Prostate gland (tissue), 2 donors: ENCODE data around the gene OR1S2. TPM values are rescaled to one million over a fixed set of nuclear protein-coding genes. Genes with fewer than 3 reads are reported as not detected.

Experiments
- DNase-seq: peaks from one replicate; pipeline ENCODE4 v3.0.0-alpha.2; 2019; ENCODE audit warnings: low spot score
- H3K27ac ChIP-seq, 2 donors: fragments of 200-600 bp; sonication (generic); 2 replicates each; pipeline ENCODE4 v1.5.1; 2017 to 2019
- H3K27me3 ChIP-seq: fragments of 200-600 bp; sonication (generic); replicated peaks from 2 replicates; pipeline ENCODE4 v1.5.1; 2019; ENCODE audit not compliant: insufficient read depth
- H3K36me3 ChIP-seq, 2 donors: fragments of 200-600 bp; sonication (generic); 1 replicate in 1 of 2; 2 replicates in 1 of 2; pipeline versions ENCODE4 v1.5.1 to v1.8.1; 2017 to 2019
- H3K4me1 ChIP-seq: fragments of 200-600 bp; sonication (generic); replicated peaks from 2 replicates; pipeline ENCODE4 v1.5.1; 2019
- H3K4me3 ChIP-seq, 2 donors: fragments of 200-600 bp; sonication (generic); 2 replicates each; pipeline ENCODE4 v1.5.1; 2017 to 2019
- H3K9me3 ChIP-seq: fragments of 200-600 bp; sonication (generic); 2 replicates; pipeline ENCODE4 v1.5.1; 2017
- POLR2A ChIP-seq: fragments of 450-650 bp; IDR thresholded peaks from one replicate; pipeline ENCODE4 v1.6.1; 2016; ENCODE audit warnings: antibody characterized with exemption, mild to moderate bottlenecking
- POLR2AphosphoS5 ChIP-seq: sonication (generic); formaldehyde crosslinking; IDR thresholded peaks from one replicate; pipeline ENCODE4 v1.6.1; 2017; ENCODE audit warnings: antibody characterized with exemption
- WGBS: methylation state at CpG from one replicate; pipeline ENCODE4 v1.1.5; 2018; 5-methylcytosine and 5-hydroxymethylcytosine counted together
- intact Hi-C: fragments of 100-400 bp; cut with DNase I; formaldehyde crosslinking; loops from one replicate; pipeline ENCODE4 v1.14.2; 2022
- total RNA-seq, 2 donors: library from RNA; depleted of rRNA; stranded (reverse); fragments of >200 nt; gene quantifications; one replicate each; pipeline ENCODE4 v1.1.0, GENCODE V29; 2016
- TF ChIP-seq, protein P1 (sequence below), 4 experiments: fragments of 200-600 bp in 2 of 4; fragments of 450-650 bp in 2 of 4; sonication (generic) in 2 of 4; IDR thresholded peaks; 1 replicate in 3 of 4; 2 replicates in 1 of 4; pipeline ENCODE4 v1.5.1; 2016 to 2019; ENCODE audit warnings: antibody characterized with exemption in 4 of 4, mild to moderate bottlenecking in 2 of 4, moderate library complexity in 2 of 4

OR1S2 gene
- total RNA-seq, 2 donors from 2014 or later, result not detected

DNA sequence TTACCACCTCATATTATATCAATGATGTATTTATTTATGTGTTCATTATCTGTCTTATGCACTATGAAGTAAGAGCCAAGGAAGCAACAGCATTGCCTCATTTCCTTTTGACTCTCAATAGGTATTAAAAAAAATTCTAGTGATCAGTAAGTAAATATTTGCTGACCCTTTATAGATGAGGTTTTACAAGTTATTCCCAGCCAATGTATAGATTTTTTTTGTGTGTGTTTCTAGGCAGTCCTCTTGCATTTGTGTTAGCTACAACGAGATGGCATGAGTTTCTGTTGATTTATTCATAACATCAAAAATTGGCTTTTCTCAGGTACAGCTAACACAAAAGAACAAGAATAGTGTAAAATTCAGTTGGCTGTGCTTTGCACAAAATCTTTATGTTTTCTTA is 4.7 kb downstream of the OR1S2 start:
- TF ChIP-seq POLR2A (no peak), POLR2AphosphoS5 (no peak)
- TF ChIP-seq, protein P1, sequence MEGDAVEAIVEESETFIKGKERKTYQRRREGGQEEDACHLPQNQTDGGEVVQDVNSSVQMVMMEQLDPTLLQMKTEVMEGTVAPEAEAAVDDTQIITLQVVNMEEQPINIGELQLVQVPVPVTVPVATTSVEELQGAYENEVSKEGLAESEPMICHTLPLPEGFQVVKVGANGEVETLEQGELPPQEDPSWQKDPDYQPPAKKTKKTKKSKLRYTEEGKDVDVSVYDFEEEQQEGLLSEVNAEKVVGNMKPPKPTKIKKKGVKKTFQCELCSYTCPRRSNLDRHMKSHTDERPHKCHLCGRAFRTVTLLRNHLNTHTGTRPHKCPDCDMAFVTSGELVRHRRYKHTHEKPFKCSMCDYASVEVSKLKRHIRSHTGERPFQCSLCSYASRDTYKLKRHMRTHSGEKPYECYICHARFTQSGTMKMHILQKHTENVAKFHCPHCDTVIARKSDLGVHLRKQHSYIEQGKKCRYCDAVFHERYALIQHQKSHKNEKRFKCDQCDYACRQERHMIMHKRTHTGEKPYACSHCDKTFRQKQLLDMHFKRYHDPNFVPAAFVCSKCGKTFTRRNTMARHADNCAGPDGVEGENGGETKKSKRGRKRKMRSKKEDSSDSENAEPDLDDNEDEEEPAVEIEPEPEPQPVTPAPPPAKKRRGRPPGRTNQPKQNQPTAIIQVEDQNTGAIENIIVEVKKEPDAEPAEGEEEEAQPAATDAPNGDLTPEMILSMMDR (IDR thresholded peaks at IDR 0.05), result no peak
- H3K4me1 ChIP-seq, result no peaks in the 10 kb centered on the region
- 43% methylated on average over 1 of the region's 1 CpG for WGBS
- no peak overlapping the region for H3K27ac ChIP-seq
- intact Hi-C loops, result no loop called here
- H3K27me3 ChIP-seq, result no peaks in the 10 kb centered on the region
- no peaks in the 10 kb centered on the region for H3K36me3 ChIP-seq
- H3K9me3 ChIP-seq, result no peaks in the 10 kb centered on the region
- DNase-seq, result no peak
- no peak overlapping the region for H3K4me3 ChIP-seq

DNA sequence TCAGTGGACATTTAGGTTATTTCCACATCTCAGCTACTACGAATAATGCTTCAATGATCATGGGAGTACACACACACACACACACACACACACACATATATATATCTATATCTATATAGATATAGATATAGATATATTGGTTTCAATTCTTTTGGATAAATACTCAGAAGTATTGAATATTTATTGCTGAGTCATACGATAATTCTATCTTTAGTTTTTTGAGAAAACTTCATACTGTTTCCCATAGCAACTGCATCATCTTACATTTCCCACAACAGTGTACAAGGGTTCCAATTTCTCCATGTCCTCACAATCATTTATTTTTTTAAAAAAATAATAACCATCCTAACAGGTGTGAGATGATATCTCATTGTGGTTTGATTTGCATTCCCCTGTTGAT is 8.0 kb downstream of the OR1S2 start:
- Histone ChIP-seq H3K36me3 (no peaks in the 10 kb centered on the region), H3K27me3 (no peaks in the 10 kb centered on the region), H3K9me3 (no peaks in the 10 kb centered on the region), H3K4me3 (no peak overlapping the region), H3K4me1 (no peaks in the 10 kb centered on the region), H3K27ac (no peak overlapping the region)
- 95% methylated on average over 2 of the region's 2 CpGs for WGBS
- intact Hi-C loops, result no loop called here
- TF ChIP-seq POLR2AphosphoS5 (no peak), POLR2A (no peak)
- TF ChIP-seq, protein P1 (IDR thresholded peaks at IDR 0.05), result no peak
- no peak for DNase-seq

DNA sequence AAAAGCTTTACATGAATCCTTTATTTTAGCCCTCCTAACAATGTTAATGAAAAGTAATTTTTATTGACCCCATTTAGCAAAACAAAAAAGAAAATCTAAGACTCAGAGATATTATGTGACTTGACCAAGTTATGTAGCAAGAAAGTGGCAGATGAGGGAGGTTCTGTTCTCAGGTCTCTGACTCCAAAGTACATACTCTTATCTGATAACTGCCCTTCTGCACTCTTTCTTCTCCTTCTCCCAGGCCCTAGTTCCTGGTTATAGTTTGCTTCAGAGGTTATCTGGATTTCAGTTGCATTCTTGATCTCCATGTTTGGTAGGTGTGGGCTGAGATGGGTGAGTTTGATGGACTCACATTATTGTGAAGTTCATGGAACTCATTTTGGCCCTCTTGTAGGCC is 10.6 kb downstream of the OR1S2 start:
- H3K27ac ChIP-seq, result no peak overlapping the region
- intact Hi-C loops, result no loop called here
- no peak for TF ChIP-seq POLR2A
- TF ChIP-seq, protein P1 (IDR thresholded peaks at IDR 0.05), result no peak
- H3K4me1 ChIP-seq, result no peaks in the 10 kb centered on the region
- no peak for DNase-seq
- no peaks in the 10 kb centered on the region for H3K36me3 ChIP-seq
- no peak overlapping the region for H3K4me3 ChIP-seq
- H3K27me3 ChIP-seq, result no peaks in the 10 kb centered on the region
- H3K9me3 ChIP-seq, result no peaks in the 10 kb centered on the region

DNA sequence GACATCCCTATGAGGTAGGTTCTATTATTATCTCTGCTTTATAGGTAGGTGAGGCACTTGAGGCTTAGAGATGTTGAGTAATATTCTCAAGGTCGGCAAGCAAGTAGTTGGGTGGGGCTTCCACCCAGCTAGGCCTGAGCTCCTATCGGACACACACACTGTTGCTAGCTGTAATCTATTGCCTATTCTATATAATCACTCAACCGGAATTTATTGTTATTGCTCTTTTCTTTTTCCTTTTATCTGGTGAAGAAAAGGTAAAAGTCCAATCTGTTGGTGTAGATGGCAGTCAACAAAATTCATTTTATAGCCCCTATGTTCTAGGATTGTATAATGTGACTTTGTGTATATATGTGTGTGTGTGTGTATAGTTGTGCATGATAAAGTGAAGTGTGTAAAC is 11.7 kb downstream of the OR1S2 start:
- 33% methylated on average over 3 of the region's 3 CpGs for WGBS
- Histone ChIP-seq H3K36me3 (no peaks in the 10 kb centered on the region), H3K4me1 (no peaks in the 10 kb centered on the region), H3K27ac (no peak overlapping the region), H3K27me3 (no peaks in the 10 kb centered on the region), H3K4me3 (no peak overlapping the region), H3K9me3 (no peaks in the 10 kb centered on the region)
- DNase-seq, result no peak
- intact Hi-C loops, result no loop called here
- TF ChIP-seq, protein P1 (IDR thresholded peaks at IDR 0.05), result no peak
- TF ChIP-seq POLR2A (no peak), POLR2AphosphoS5 (no peak)

DNA sequence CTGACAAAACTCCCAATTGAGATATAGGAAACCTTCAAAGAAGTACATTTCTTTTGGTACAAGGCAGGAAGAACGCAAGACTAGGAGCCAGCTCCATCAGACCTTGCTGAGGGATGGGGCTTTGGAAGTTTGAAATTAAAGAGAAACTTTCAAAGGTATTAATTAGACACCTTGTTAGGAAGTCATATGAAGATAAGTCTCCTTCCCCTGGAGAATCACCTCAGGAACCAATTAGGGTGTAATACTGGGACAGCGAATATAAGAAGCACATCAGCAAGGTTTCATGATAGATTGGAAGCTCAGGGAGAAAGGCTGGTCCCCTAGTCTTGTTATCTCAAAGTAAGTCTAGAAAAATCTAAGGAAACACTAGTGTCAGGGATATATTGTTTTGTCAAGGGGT is 15.2 kb downstream of the OR1S2 start, which contains the start of gene OR9Q2:
TSS of gene OR9Q2 (plus strand) at position 301 of the 400 bp plus-strand sequence. CDS start 1,421 bp downstream, outside the sequence.
- no peaks in the 10 kb centered on the region for H3K27me3 ChIP-seq
- intact Hi-C loops, result no loop called here
- no peaks in the 10 kb centered on the region for H3K4me1 ChIP-seq
- TF ChIP-seq, protein P1 (IDR thresholded peaks at IDR 0.05), result no peak
- H3K36me3 ChIP-seq, result no peaks in the 10 kb centered on the region
- 94% methylated on average over 2 of the region's 2 CpGs for WGBS
- DNase-seq, result no peak
- H3K4me3 ChIP-seq, result no peak within 1 kb of the TSS
- no peak within 1 kb of the TSS for H3K27ac ChIP-seq
- H3K9me3 ChIP-seq, result no peaks in the 10 kb centered on the region
